Measurements from ENCODE around the gene ADAMTS1.

ADAMTS1 gene

GRCh38 chr21:26844258-26845065 is 747 bp downstream of the ADAMTS1 start:
- peak; percentile 65 for DNase-seq (ENCODE audit: low read depth)
- peak; percentile 17 for TF ChIP-seq CTCF (conservative IDR thresholded peaks at IDR 0.05; ENCODE audit: low read depth, low read length)
- peak overlapping the region; percentile 72 for H3K4me3 ChIP-seq (ENCODE audit: low read depth, low read length)

GRCh38 chr21:26843933-26844257 is 1.3 kb downstream of the ADAMTS1 start:
- peak; percentile 43 for TF ChIP-seq CTCF (conservative IDR thresholded peaks at IDR 0.05; ENCODE audit: low read depth, low read length)
- peak; percentile 94 for DNase-seq (ENCODE audit: low read depth)
- peak overlapping the region; percentile 72 for H3K4me3 ChIP-seq (ENCODE audit: low read depth, low read length)

GRCh38 chr21:26842974-26843932 is 2.0 kb downstream of the ADAMTS1 start:
- H3K4me3 ChIP-seq (ENCODE audit: low read depth, low read length): peak overlapping the region; percentile 72
- DNase-seq (ENCODE audit: low read depth): peak; percentile 98
- peak; percentile 59 for TF ChIP-seq CTCF (conservative IDR thresholded peaks at IDR 0.05; ENCODE audit: low read depth, low read length)

GRCh38 chr21:26842300-26842699 is 2.9 kb downstream of the ADAMTS1 start:
- TF ChIP-seq CTCF (conservative IDR thresholded peaks at IDR 0.05; ENCODE audit: low read depth, low read length): no peak
- DNase-seq (ENCODE audit: low read depth): peak; percentile 40
- peak overlapping the region; percentile 72 for H3K4me3 ChIP-seq (ENCODE audit: low read depth, low read length)

- H3K4me3 ChIP-seq (ENCODE audit: low read depth, low read length): no peak overlapping the region
- TF ChIP-seq CTCF (conservative IDR thresholded peaks at IDR 0.05; ENCODE audit: low read depth, low read length): no peak
- DNase-seq (ENCODE audit: low read depth): peak; percentile 37
These were observed 4.3 kb downstream of the ADAMTS1 start for GRCh38 chr21:26840912-26841311.

GRCh38 chr21:26840201-26840600 is 5.0 kb downstream of the ADAMTS1 start:
- no peak for TF ChIP-seq CTCF (conservative IDR thresholded peaks at IDR 0.05; ENCODE audit: low read depth, low read length)
- no peak for DNase-seq (ENCODE audit: low read depth)
- no peak overlapping the region for H3K4me3 ChIP-seq (ENCODE audit: low read depth, low read length)
